Measurements from ENCODE around the gene MAML3. TPM values are rescaled to one million over a fixed set of nuclear protein-coding genes. Genes with fewer than 3 reads are reported as not detected.
"Not testable (repeated sequence)": the region's sequence is repeated elsewhere in the genome, so short reads cannot be mapped to it uniquely, and the experiment has no call there.

Gene MAML3
- total and polyA plus RNA-seq, 2 of the 13 experiments (the other 11 are each of a cell fraction or from before 2014, with no cell fraction given), result 0.05 to 0.13 TPM

DNA sequence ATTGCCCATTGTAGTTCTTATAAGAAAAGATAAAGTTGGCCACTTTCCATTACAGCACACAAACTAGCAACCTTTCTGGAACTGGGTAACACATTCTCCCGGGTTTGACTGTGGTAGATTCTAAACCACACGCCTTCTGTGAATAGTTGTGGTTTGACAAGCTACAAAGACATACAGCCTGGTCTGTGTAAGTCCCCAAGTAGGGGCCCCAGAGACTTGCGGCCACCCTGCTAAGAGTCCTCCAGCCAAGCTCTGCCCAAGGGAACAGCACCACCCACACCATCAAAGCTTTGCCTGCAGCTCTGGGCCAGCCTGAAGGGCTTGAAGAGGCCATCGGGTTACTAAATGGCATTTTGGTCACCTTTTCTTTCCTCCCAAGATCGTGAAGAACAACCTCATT lies 203.4 kb downstream of the MAML3 start:
- Histone ChIP-seq H3K9ac (ENCODE audit: insufficient read depth, low read depth, low read length) (no peak overlapping the region), H2AFZ (ENCODE audit: low read length) (no peak overlapping the region), H3K36me3 (replicated peaks in 1 of 2; ENCODE audit: control insufficient read depth in 1 of 2, insufficient read depth in 2 of 2, low read length in 2 of 2) (no peaks in the 10 kb centered on the region), H3K4me1 (ENCODE audit: insufficient read depth, low read length) (no peaks in the 10 kb centered on the region), H3K79me2 (ENCODE audit: insufficient read depth, low read length) (no peaks in the 10 kb centered on the region), H3K4me2 (ENCODE audit: low read depth, low read length) (no peak overlapping the region), H4K20me1 (ENCODE audit: insufficient read depth, low read length) (no peaks in the 10 kb centered on the region), H3K27ac (ENCODE audit: extremely low read length, insufficient read depth, low read length) (no peak overlapping the region), H3K9me3 (ENCODE audit: low read length) (no peaks in the 10 kb centered on the region), H3K4me3 (replicated peaks in 1 of 3; ENCODE audit: insufficient read depth in 1 of 3, low read depth in 2 of 3, low read length in 3 of 3) (no peak overlapping the region), H3K27me3 (ENCODE audit: control insufficient read depth in 1 of 2, insufficient read depth in 2 of 2, low read length in 2 of 2) (peaks cover 0 to 5% of the 10 kb centered on the region in 2 experiments; a peak in 2 of 5 replicates)
- CTCF ChIA-PET (ENCODE audit: low intra/inter-chr PET ratio, low total read pairs), result no interaction called here
- no TSS peak for BruUV-seq (replicated peaks)
- FAIRE-seq (no peak), DNase-seq (ENCODE audit: low spot score) (no peak), ATAC-seq (no peak)
- WGBS (ENCODE audit: low lambda C conversion rate), result 28% methylated on average over 5 of the region's 5 CpGs
- POLR2A ChIA-PET, result no interaction called here
- in situ Hi-C loops (cut with HindIII; ENCODE audit: extremely low pct_ligation_motif_present, low pct_unique_long_range_greater_than_20kb), result no loop called here
- intact Hi-C loops (cut with micrococcal nuclease; ENCODE audit: unreplicated experiment), result no loop called here
- TF ChIP-seq PITX1 (CRISPR knock-in tag; IDR thresholded peaks at IDR 0.05), result no peak
- TF ChIP-seq TCF7 (IDR thresholded peaks at IDR 0.05; ENCODE audit: low read depth), result no peak
- TF ChIP-seq ZNF547 (CRISPR knock-in tag; IDR thresholded peaks at IDR 0.05), result no peak
- TF ChIP-seq REL (CRISPR knock-in tag; conservative IDR thresholded peaks at IDR 0.05), result no peak
- no peak for TF ChIP-seq EZH2 (conservative IDR thresholded peaks at IDR 0.05; ENCODE audit: low read depth, low read length)
- no peak for TF ChIP-seq NCOA5 (CRISPR knock-in tag; IDR thresholded peaks at IDR 0.05)
- TF ChIP-seq, protein P1, sequence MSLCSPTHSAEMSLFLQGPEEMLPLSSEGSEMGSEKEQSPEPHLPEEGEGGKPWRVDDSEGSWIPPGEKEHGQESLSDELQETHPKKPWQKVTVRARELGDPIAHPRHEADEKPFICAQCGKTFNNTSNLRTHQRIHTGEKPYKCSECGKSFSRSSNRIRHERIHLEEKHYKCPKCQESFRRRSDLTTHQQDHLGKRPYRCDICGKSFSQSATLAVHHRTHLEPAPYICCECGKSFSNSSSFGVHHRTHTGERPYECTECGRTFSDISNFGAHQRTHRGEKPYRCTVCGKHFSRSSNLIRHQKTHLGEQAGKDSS (CRISPR knock-in tag; IDR thresholded peaks at IDR 0.05; ENCODE audit: borderline replicate concordance, low read depth), result no peak
- TF ChIP-seq ZNF773 (CRISPR knock-in tag; IDR thresholded peaks at IDR 0.05; ENCODE audit: borderline replicate concordance), result no peak
- no peak for TF ChIP-seq ZNF678 (CRISPR knock-in tag; IDR thresholded peaks at IDR 0.05)
- TF ChIP-seq, protein P2, sequence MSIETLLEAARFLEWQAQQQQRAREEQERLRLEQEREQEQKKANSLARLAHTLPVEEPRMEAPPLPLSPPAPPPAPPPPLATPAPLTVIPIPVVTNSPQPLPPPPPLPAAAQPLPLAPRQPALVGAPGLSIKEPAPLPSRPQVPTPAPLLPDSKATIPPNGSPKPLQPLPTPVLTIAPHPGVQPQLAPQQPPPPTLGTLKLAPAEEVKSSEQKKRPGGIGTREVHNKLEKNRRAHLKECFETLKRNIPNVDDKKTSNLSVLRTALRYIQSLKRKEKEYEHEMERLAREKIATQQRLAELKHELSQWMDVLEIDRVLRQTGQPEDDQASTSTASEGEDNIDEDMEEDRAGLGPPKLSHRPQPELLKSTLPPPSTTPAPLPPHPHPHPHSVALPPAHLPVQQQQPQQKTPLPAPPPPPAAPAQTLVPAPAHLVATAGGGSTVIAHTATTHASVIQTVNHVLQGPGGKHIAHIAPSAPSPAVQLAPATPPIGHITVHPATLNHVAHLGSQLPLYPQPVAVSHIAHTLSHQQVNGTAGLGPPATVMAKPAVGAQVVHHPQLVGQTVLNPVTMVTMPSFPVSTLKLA (IDR thresholded peaks at IDR 0.05), result no peak
- no peak for TF ChIP-seq ZNF660 (CRISPR knock-in tag; IDR thresholded peaks at IDR 0.05; ENCODE audit: borderline replicate concordance, low read depth)
- TF ChIP-seq ZNF878 (CRISPR knock-in tag; IDR thresholded peaks at IDR 0.05), result no peak
- no peak for TF ChIP-seq ZFP36L2 (CRISPR knock-in tag; IDR thresholded peaks at IDR 0.05)
- TF ChIP-seq ATF7 (IDR thresholded peaks at IDR 0.05), result no peak
- TF ChIP-seq ATF7 (CRISPR knock-in tag; IDR thresholded peaks at IDR 0.05), result no peak
- no peak for TF ChIP-seq BCL6 (CRISPR knock-in tag; IDR thresholded peaks at IDR 0.05)

DNA sequence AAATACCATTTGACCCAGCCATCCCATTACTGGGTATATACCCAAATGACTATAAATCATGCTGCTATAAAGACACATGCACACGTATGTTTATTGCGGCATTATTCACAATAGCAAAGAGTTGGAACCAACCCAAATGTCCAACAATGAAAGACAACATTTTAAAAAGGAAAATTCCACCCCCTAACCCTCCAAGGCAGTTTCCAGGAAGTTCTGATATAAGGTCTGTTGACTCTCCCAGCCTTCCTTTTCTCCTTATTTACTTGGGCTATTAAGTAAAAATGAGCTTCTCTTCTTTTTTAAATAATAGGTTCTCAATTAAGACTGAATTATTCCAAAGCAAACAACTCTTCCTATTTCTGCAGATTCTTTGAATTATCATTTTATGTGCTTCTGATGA lies 209.1 kb downstream of the MAML3 start:
- FAIRE-seq; H3K4me1 ChIP-seq (ENCODE audit: insufficient read depth, low read length); H3K27ac ChIP-seq (ENCODE audit: extremely low read length, insufficient read depth, low read length); H3K9ac ChIP-seq (ENCODE audit: insufficient read depth, low read depth, low read length); H3K9me3 ChIP-seq (ENCODE audit: low read length); intact Hi-C loops (cut with micrococcal nuclease; ENCODE audit: unreplicated experiment); H3K36me3 ChIP-seq (replicated peaks in 1 of 2; ENCODE audit: control insufficient read depth in 1 of 2, insufficient read depth in 2 of 2, low read length in 2 of 2); H3K4me3 ChIP-seq (replicated peaks in 1 of 3; ENCODE audit: insufficient read depth in 1 of 3, low read depth in 2 of 3, low read length in 3 of 3); CTCF ChIA-PET (ENCODE audit: low intra/inter-chr PET ratio, low total read pairs); in situ Hi-C loops (cut with HindIII; ENCODE audit: extremely low pct_ligation_motif_present, low pct_unique_long_range_greater_than_20kb); H2AFZ ChIP-seq (ENCODE audit: low read length); ATAC-seq; POLR2A ChIA-PET; H3K27me3 ChIP-seq (ENCODE audit: control insufficient read depth in 1 of 2, insufficient read depth in 2 of 2, low read length in 2 of 2); DNase-seq (ENCODE audit: low spot score); H3K79me2 ChIP-seq (ENCODE audit: insufficient read depth, low read length); H4K20me1 ChIP-seq (ENCODE audit: insufficient read depth, low read length); H3K4me2 ChIP-seq (ENCODE audit: low read depth, low read length); BruUV-seq (replicated peaks): not testable (repeated sequence)
- 80% methylated on average over 2 of the region's 2 CpGs for WGBS (ENCODE audit: low lambda C conversion rate)

All from HepG2 (cell line).